Measurements from ENCODE around the gene SPTBN4. TPM values are rescaled to one million over a fixed set of nuclear protein-coding genes. Genes with fewer than 3 reads are reported as not detected.

SPTBN4 gene
- total RNA-seq, 2 donors from 2014 or later: 1.8 to 6.3 TPM

DNA sequence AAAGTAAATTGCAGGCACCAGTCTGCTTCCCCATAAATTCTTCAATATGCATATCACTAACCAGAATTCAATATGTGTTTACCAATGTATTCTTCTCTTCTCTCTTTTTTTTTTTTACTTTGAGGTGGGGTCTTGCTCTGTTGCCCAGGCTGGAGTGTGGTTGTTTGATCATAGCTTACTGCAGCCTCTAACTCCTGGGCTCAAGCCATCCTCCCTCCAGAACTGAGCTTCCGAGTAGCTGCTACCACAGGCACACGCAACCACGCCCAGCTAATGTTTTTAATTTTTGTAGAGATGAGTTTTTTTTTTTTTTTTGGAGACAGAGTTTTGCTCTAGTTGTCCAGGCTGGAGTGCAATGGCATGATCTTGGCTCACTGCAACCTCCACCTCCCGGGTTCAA is 151.2 kb downstream of the SPTBN4 start:
- TF ChIP-seq POLR2A (IDR thresholded peaks at IDR 0.05) (no peak), CTCF (IDR thresholded peaks at IDR 0.05) (no peak)
- Histone ChIP-seq H3K27ac (no peak overlapping the region), H3K4me3 (no peak overlapping the region), H3K36me3 (replicated peaks in 1 of 2; ENCODE audit: insufficient read depth in 1 of 2, low read depth in 2 of 2) (no peaks in the 10 kb centered on the region), H3K9me3 (no peaks in the 10 kb centered on the region), H3K27me3 (no peaks in the 10 kb centered on the region), H3K4me1 (no peaks in the 10 kb centered on the region)
- 92 to 94% methylated on average over 4 of the region's 4 CpGs for WGBS, 2 donors
- DNase-seq: no peak
- ATAC-seq: no peak
- intact Hi-C loops (cut with DNase I): no loop called here

DNA sequence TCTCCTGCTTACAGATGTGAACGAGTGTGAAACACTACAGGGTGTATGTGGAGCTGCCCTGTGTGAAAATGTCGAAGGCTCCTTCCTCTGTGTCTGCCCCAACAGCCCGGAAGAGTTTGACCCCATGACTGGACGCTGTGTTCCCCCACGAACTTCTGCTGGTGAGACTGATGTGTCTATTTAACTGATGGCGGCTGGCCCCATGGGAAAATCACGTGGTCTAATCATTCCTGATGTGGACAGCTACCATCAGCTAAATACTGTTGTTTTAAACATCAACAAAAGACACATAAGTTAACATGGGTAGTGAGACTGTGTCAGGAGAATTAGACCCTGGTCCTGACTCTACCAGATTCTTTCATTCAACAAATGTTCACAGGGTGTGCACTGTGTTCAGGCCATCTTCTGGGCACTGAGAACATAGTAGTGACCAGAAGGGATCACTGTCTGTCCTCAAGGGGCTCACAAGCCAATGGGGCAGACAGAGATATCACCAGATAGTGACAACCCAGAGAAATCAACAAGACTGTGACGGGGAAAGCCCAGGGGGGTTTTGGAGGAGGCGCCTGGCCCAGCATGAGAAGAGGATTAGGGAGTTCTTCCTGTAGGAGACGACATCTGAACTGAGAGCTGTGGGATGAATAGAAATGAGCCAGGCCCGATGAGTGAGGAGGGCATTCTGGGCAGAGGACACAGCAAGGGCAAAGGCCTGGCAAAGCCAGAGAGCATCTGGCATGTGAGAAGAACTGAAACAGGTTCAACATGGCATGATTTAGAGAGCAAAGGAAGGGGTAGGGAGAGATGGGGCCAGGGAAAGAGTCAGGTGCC is 152.7 kb downstream of the SPTBN4 start:
- H3K27me3 ChIP-seq: no peaks in the 10 kb centered on the region
- intact Hi-C loops (cut with DNase I): no loop called here
- no peaks in the 10 kb centered on the region for H3K9me3 ChIP-seq
- no peak overlapping the region for H3K27ac ChIP-seq
- WGBS, 2 donors: 73 to 83% methylated on average over 11 of the region's 11 CpGs
- no peak overlapping the region for H3K4me3 ChIP-seq
- peaks cover 5% of the 10 kb centered on the region for H3K4me1 ChIP-seq
- no peaks in the 10 kb centered on the region for H3K36me3 ChIP-seq (replicated peaks in 1 of 2; ENCODE audit: insufficient read depth in 1 of 2, low read depth in 2 of 2)
- ATAC-seq (no peak), DNase-seq (no peak)
- TF ChIP-seq POLR2A (IDR thresholded peaks at IDR 0.05) (no peak), CTCF (IDR thresholded peaks at IDR 0.05) (no peak)

- H3K27ac ChIP-seq: no peak overlapping the region
- no peaks in the 10 kb centered on the region for H3K9me3 ChIP-seq
- H3K36me3 ChIP-seq (replicated peaks in 1 of 2; ENCODE audit: insufficient read depth in 1 of 2, low read depth in 2 of 2): no peaks in the 10 kb centered on the region
- intact Hi-C loops (cut with DNase I): no loop called here
- no peak overlapping the region for H3K4me3 ChIP-seq
- 90 to 93% methylated on average over 8 of the region's 8 CpGs for WGBS, 2 donors
- TF ChIP-seq POLR2A (IDR thresholded peaks at IDR 0.05) (no peak), CTCF (IDR thresholded peaks at IDR 0.05) (no peak)
- DNase-seq (no peak), ATAC-seq (no peak)
- H3K27me3 ChIP-seq: no peaks in the 10 kb centered on the region
- H3K4me1 ChIP-seq: peaks cover 5% of the 10 kb centered on the region
Observed at GRCh38 chr19:40620161-40620485, 153.3 kb downstream of the SPTBN4 start.

DNA sequence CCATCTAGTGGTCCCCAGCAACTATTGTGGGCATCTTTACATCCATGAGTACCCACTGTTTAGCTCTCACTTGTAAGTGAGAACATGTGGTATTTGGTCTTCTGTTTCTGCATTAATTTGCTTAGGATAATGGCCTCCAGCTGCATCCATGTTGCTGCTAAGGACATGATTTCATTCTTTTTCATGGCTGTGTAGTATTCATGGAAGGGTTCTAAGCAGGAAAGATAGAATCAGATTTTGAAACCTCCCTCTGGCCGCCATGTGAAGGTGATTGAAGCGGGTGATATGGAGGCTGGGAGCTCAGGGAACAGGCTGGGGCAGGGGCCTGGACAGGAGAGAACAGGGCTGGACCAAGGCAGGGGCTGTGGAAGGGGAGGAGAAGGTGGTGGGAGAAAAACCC is 154.5 kb downstream of the SPTBN4 start:
- no peaks in the 10 kb centered on the region for H3K9me3 ChIP-seq
- ATAC-seq (no peak), DNase-seq (no peak)
- no peaks in the 10 kb centered on the region for H3K36me3 ChIP-seq (replicated peaks in 1 of 2; ENCODE audit: insufficient read depth in 1 of 2, low read depth in 2 of 2)
- intact Hi-C loops (cut with DNase I): no loop called here
- WGBS, 2 donors: 76 to 91% methylated on average over 2 of the region's 2 CpGs
- TF ChIP-seq CTCF (IDR thresholded peaks at IDR 0.05) (no peak), POLR2A (IDR thresholded peaks at IDR 0.05) (no peak)
- no peak overlapping the region for H3K4me3 ChIP-seq
- H3K4me1 ChIP-seq: peaks cover 5% of the 10 kb centered on the region
- H3K27me3 ChIP-seq: no peaks in the 10 kb centered on the region
- H3K27ac ChIP-seq: no peak overlapping the region

Measured in body of pancreas (tissue), 4 donors.